HEK293 (cell line): ENCODE data around the gene C6orf47.

Experiments
- GLI4 ChIP-seq: fragments of 450-650 bp; formaldehyde crosslinking; IDR thresholded peaks from 2 replicates; pipeline ENCODE4 v1.5.1; 2016; ENCODE audit warnings: missing biosample characterization, missing genetic modification characterization
- KLF1 ChIP-seq: fragments of 450-650 bp; formaldehyde crosslinking; IDR thresholded peaks from 2 replicates; pipeline ENCODE4 v1.5.1; 2016; ENCODE audit warnings: missing biosample characterization, missing genetic modification characterization
- KLF17 ChIP-seq: fragments of 450-650 bp; formaldehyde crosslinking; IDR thresholded peaks from 2 replicates; pipeline ENCODE4 v1.5.1; 2016; ENCODE audit warnings: missing biosample characterization, missing genetic modification characterization
- ZBTB7A ChIP-seq: fragments of 450-650 bp; formaldehyde crosslinking; IDR thresholded peaks from 2 replicates; pipeline ENCODE4 v1.5.1; 2016; ENCODE audit warnings: low read depth, missing biosample characterization, missing genetic modification characterization
- ZNF140 ChIP-seq: fragments of 450-650 bp; formaldehyde crosslinking; IDR thresholded peaks from 2 replicates; pipeline ENCODE4 v1.5.1; 2016; ENCODE audit warnings: missing biosample characterization, missing genetic modification characterization
- ZNF2 ChIP-seq: fragments of 450-650 bp; formaldehyde crosslinking; IDR thresholded peaks from 2 replicates; pipeline ENCODE4 v1.5.1; 2016; ENCODE audit warnings: missing biosample characterization, missing genetic modification characterization
- ZNF26 ChIP-seq: fragments of 450-650 bp; formaldehyde crosslinking; IDR thresholded peaks from 2 replicates; pipeline ENCODE4 v1.5.1; 2016; ENCODE audit warnings: missing biosample characterization, missing genetic modification characterization
- ZNF274 ChIP-seq, 2 experiments: fragments of 200-500 bp in 1 of 2; fragments of 450-650 bp in 1 of 2; sonication (Bioruptor generic) in 1 of 2; formaldehyde crosslinking in 1 of 2; IDR thresholded peaks; 2 replicates each; pipeline versions ENCODE4 v1.5.1 to v1.6.1; 2014 to 2016; ENCODE audit warnings: borderline replicate concordance in 1 of 2, inconsistent platforms in 1 of 2, low read length in 1 of 2, missing biosample characterization in 1 of 2, missing genetic modification characterization in 1 of 2
- ZNF350 ChIP-seq: fragments of 450-650 bp; formaldehyde crosslinking; IDR thresholded peaks from 2 replicates; pipeline ENCODE4 v1.5.0; 2017; ENCODE audit warnings: missing biosample characterization, mild to moderate bottlenecking, missing genetic modification characterization
- ZNF658 ChIP-seq: fragments of 450-650 bp; formaldehyde crosslinking; IDR thresholded peaks from 2 replicates; pipeline ENCODE4; 2016; ENCODE audit warnings: missing biosample characterization, missing genetic modification characterization
- TF ChIP-seq, protein P1 (sequence below): fragments of 450-650 bp; formaldehyde crosslinking; IDR thresholded peaks from 2 replicates; pipeline ENCODE4 v1.5.1; 2016; ENCODE audit warnings: missing biosample characterization, missing genetic modification characterization

- TF ChIP-seq ZBTB7A (tag by site-specific recombination) (no peak), ZNF140 (tag by site-specific recombination) (no peak), ZNF350 (tag by site-specific recombination) (no peak), KLF1 (tag by site-specific recombination) (no peak), KLF17 (tag by site-specific recombination) (no peak), ZNF2 (tag by site-specific recombination) (no peak), ZNF274 (IDR thresholded peaks at IDR 0.05; ENCODE audit: low read length) (no peak), ZNF274 (tag by site-specific recombination; IDR thresholded peaks at IDR 0.05; ENCODE audit: borderline replicate concordance) (no peak), ZNF26 (no peak), ZNF658 (tag by site-specific recombination) (no peak), GLI4 (no peak)
- TF ChIP-seq, protein P1, sequence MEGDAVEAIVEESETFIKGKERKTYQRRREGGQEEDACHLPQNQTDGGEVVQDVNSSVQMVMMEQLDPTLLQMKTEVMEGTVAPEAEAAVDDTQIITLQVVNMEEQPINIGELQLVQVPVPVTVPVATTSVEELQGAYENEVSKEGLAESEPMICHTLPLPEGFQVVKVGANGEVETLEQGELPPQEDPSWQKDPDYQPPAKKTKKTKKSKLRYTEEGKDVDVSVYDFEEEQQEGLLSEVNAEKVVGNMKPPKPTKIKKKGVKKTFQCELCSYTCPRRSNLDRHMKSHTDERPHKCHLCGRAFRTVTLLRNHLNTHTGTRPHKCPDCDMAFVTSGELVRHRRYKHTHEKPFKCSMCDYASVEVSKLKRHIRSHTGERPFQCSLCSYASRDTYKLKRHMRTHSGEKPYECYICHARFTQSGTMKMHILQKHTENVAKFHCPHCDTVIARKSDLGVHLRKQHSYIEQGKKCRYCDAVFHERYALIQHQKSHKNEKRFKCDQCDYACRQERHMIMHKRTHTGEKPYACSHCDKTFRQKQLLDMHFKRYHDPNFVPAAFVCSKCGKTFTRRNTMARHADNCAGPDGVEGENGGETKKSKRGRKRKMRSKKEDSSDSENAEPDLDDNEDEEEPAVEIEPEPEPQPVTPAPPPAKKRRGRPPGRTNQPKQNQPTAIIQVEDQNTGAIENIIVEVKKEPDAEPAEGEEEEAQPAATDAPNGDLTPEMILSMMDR (tag by site-specific recombination), result no peak
Observed at GRCh38 chr6:31707701-31708100, 47.1 kb upstream of the C6orf47 start.
